B cell (primary cell): Measurements from ENCODE around the gene CCDC107.

Experiments used
- EZH2 ChIP-seq: IDR thresholded peaks from 2 replicates; pipeline ENCODE4 v1.6.1; 2012; ENCODE audit warnings: borderline replicate concordance, low read depth, mild to moderate bottlenecking, moderate library complexity, low read length; ENCODE audit not compliant: insufficient read depth, poor library complexity, severe bottlenecking
- TF ChIP-seq, protein P1 (sequence below): fragments of 200-600 bp; IDR thresholded peaks from one replicate; pipeline ENCODE4 v1.8.0; 2022; ENCODE audit warnings: antibody characterized with exemption, mild to moderate bottlenecking

DNA sequence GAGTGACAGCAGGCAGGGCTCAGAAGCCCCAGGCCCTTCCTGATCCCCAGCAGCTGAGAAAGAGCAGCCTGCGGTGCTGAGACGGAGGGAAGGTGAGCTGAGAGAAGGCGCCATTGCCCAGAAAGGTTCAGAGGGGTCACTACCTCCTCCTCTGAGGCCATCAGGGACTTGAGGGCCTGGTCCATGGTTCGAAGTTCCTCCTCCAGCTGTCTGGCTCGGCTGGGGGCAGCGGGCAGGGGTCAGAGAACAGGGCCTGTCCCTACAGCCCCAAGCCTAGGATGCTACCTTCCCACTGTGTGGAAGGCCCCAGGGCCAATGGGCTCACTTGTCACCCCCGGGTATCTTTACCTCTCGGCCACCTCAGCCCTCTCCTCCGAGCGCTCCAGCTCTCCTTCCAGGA, 26.8 kb downstream of the CCDC107 start:
- TF ChIP-seq, protein P1, sequence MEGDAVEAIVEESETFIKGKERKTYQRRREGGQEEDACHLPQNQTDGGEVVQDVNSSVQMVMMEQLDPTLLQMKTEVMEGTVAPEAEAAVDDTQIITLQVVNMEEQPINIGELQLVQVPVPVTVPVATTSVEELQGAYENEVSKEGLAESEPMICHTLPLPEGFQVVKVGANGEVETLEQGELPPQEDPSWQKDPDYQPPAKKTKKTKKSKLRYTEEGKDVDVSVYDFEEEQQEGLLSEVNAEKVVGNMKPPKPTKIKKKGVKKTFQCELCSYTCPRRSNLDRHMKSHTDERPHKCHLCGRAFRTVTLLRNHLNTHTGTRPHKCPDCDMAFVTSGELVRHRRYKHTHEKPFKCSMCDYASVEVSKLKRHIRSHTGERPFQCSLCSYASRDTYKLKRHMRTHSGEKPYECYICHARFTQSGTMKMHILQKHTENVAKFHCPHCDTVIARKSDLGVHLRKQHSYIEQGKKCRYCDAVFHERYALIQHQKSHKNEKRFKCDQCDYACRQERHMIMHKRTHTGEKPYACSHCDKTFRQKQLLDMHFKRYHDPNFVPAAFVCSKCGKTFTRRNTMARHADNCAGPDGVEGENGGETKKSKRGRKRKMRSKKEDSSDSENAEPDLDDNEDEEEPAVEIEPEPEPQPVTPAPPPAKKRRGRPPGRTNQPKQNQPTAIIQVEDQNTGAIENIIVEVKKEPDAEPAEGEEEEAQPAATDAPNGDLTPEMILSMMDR: no peak
- no peak for TF ChIP-seq EZH2
